Choroid plexus epithelial cell (primary cell): Measurements from ENCODE around the gene PRKCA.

Source experiments
- DNase-seq: peaks from one replicate; pipeline ENCODE4 v3.0.0-alpha.2; 2010; ENCODE audit warnings: low read depth
- H3K4me3 ChIP-seq: 2 replicates; pipeline ENCODE4 v1.5.1; 2011; ENCODE audit warnings: low read depth, mild to moderate bottlenecking, control low read depth, low read length, moderate library complexity
- CTCF ChIP-seq: conservative IDR thresholded peaks from 2 replicates; pipeline ENCODE4 v1.5.1; 2011; ENCODE audit warnings: low read depth, mild to moderate bottlenecking, control low read depth, inconsistent platforms, low read length, moderate library complexity

PRKCA gene

GRCh38 chr17:66814570-66814969 is 512.2 kb downstream of the PRKCA start:
- no peak overlapping the region for H3K4me3 ChIP-seq
- DNase-seq, result no peak
- no peak for TF ChIP-seq CTCF

- DNase-seq, result no peak
- TF ChIP-seq CTCF, result no peak
- H3K4me3 ChIP-seq, result no peak overlapping the region
These were observed 515.3 kb downstream of the PRKCA start for GRCh38 chr17:66817750-66818149.

- no peak overlapping the region for H3K4me3 ChIP-seq
- no peak for DNase-seq
- no peak for TF ChIP-seq CTCF
These were observed 517.1 kb downstream of the PRKCA start for GRCh38 chr17:66819466-66819865.

GRCh38 chr17:66822009-66822408 is 519.6 kb downstream of the PRKCA start:
- no peak overlapping the region for H3K4me3 ChIP-seq
- no peak for TF ChIP-seq CTCF

GRCh38 chr17:66826856-66827255 is 524.4 kb downstream of the PRKCA start:
- no peak for TF ChIP-seq CTCF
- no peak for DNase-seq
- H3K4me3 ChIP-seq, result no peak overlapping the region

More at GRCh38 chr17:66822009-66822408, 519.6 kb downstream of the PRKCA start:
- no peak for DNase-seq

GRCh38 chr17:66829386-66829864 is 527.0 kb downstream of the PRKCA start:
- no peak for TF ChIP-seq CTCF
- no peak overlapping the region for H3K4me3 ChIP-seq
- DNase-seq, result peak; percentile 84

- H3K4me3 ChIP-seq, result no peak overlapping the region
- TF ChIP-seq CTCF, result no peak
- no peak for DNase-seq
These were observed 527.5 kb downstream of the PRKCA start for GRCh38 chr17:66829883-66830282.
